ENCODE data around the gene PLA2G4E.

- TF ChIP-seq TCF7L2 (IDR thresholded peaks at IDR 0.05; ENCODE audit: borderline replicate concordance, extremely low read depth, insufficient read depth, insufficient read length) (no peak), ZFX (IDR thresholded peaks at IDR 0.05) (no peak), ATF3 (IDR thresholded peaks at IDR 0.05) (no peak), POLR2A (IDR thresholded peaks at IDR 0.05; ENCODE audit: borderline replicate concordance, extremely low read depth, insufficient read depth, insufficient read length) (no peak), CTCF (IDR thresholded peaks at IDR 0.05 in 2 of 3, conservative IDR thresholded peaks at IDR 0.05 in 1 of 3; ENCODE audit: borderline replicate concordance in 1 of 3, insufficient read depth in 1 of 3, low read depth in 2 of 3, low read length in 2 of 3) (no peak), SIN3A (IDR thresholded peaks at IDR 0.05; ENCODE audit: low read depth) (no peak), EZH2phosphoT487 (IDR thresholded peaks at IDR 0.05; ENCODE audit: borderline replicate concordance) (no peak), FOSL1 (IDR thresholded peaks at IDR 0.05; ENCODE audit: low read depth) (no peak), RAD21 (IDR thresholded peaks at IDR 0.05; ENCODE audit: low read depth) (no peak), EZH2 (IDR thresholded peaks at IDR 0.05) (no peak), REST (IDR thresholded peaks at IDR 0.05; ENCODE audit: low read depth) (no peak)
These were observed 3.5 kb upstream of the PLA2G4E start for GRCh38 chr15:42024303-42024702.

All from HCT116 (cell line).